Cardiac septum (tissue), 1 donor: ENCODE data around the gene OLFM2. TPM values are rescaled to one million over a fixed set of nuclear protein-coding genes. Genes with fewer than 3 reads are reported as not detected.
"Not testable (repeated sequence)": the region's sequence is repeated elsewhere in the genome, so short reads cannot be mapped to it uniquely, and the experiment has no call there.

Experiments used
- DNase-seq: peaks from one replicate; pipeline ENCODE4 v3.0.0-alpha.2; 2020; ENCODE audit warnings: low spot score
- intact Hi-C: fragments of 100-400 bp; cut with DNase I; formaldehyde crosslinking; loops from one replicate; pipeline ENCODE4 v1.14.0; 2022
- total RNA-seq: library from RNA; stranded (reverse); fragmentation: NEBNext Ultra II Directional; extraction: Animal tissue kit (Norgen Biotek cat#: 25700); gene quantifications from one replicate; pipeline ENCODE4 v1.2.1, GENCODE V29; 2021
- donor health status: DM: no; HTN: no; CAD: no.

OLFM2 gene
- total RNA-seq, 1 donor from 2014 or later, result 4.1 TPM

DNA sequence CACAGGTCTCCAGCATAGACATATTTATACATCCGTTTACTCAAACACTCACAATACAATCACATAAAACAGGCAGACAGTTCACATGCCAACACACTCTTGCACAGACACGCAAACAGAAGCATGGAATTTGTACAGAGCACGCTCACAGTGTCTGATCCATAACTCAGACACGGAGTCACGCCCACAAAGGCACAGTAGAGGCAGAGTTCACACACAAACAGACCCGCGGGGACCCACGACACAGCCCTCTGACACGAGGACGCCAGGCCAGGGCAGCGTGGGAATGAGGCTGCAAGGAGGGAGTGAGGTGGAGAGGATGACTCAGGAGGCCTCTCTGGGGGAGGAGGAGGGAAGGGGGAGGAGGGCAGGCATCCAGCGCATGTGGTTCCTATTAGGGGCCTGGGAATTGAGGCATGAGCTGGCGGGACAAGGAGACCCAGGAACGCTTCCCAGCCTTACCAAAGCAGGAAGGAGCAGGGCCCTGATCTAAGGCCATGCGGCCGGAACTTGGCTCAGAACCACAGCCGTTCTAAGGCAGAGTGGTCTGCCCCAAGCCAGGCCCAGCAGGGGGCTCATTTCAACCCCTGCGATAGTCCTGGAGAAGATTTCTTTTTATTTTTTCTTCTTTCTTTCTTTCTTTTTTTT is 9.1 kb upstream of the OLFM2 start:
- peak; percentile 89 for DNase-seq
- intact Hi-C loops, result loop anchor here (1.0 to 5.0 kb wide), 3 partner anchors 41 to 82 kb away; no protein-coding TSS in a partner anchor

DNA sequence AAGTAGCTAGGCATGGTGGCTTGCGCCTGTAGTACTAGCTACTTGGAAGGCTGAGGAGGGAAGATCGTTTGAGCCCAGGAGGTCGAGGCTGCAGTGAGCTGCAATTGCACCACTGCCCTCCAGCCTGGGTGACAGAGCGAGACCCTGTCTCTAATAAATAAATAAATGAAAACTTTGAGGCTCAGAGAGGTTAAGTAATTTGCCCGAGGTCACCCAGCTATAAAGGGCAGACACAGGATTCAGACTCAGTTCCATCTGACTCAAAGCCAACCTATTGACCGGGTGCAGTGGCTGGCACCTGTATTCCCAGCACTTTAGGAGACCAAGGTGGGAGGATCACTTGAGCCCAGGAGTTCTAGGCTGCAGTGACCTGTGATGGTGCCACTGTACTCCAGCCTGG is 7.4 kb upstream of the OLFM2 start:
- intact Hi-C loops, result loop anchor here (2.0 kb wide), 1 partner anchor 43 kb away; no protein-coding TSS in a partner anchor

DNA sequence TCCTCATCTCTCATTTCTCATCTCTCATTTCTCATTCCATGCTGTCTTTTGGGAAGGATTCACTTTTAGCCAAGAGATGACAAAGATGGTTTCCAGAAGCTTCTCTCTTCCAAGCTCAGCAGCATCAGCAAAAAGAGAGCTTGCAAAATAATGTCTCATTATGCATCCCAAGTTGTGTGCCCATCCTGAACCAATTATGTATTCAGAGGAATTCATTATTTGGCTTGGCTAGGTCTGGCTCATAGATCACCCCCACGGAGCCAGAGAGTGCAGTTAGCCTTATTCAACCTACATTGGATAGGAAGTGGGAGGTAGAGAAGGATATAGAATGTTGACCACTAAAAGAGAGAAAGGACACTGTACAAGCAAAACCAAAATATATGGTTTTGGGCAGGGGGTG is 5.4 kb upstream of the OLFM2 start:
- no peak for DNase-seq
- intact Hi-C loops, result no loop called here

More for the DNA sequence above, 7.4 kb upstream of the OLFM2 start:
- no peak for DNase-seq

DNA sequence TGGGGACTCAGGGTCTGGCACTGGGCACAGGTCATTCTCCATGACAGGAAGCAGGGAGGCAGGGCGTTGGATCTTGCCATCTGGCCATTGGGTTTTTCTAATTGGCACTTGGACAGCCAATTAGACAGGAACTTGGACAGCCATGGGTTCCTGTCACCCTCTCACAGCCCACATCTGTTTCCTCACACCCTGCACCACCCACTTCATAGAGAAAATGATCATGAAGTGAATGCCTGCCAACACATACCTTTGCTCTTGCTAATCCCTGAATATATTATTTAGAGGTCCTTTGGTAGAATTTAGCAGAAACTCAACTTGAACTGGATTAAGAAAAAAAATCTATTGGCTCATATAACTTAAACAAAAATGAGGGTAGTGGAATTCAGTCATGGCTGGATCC is 4.9 kb upstream of the OLFM2 start:
- no peak for DNase-seq
- intact Hi-C loops, result no loop called here

DNA sequence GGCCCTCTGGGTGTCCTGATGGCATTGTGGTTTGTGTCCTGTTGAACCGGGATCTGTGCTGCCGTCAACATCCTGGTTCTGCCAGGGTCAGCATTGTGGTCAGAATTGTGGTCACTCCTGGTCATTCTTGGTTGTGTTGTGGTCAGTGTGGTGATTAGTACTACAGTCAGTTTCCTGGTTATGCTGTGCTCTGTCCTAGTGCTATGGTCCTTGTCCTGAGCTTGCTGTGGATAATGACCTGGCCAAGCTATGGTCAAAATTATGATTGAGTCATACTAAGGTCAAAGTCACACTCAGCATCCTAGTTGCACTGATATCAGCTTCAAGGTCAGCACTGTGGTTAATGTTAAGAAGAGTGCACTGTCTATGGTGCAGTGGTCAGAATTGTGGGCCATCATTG is 4.5 kb upstream of the OLFM2 start:
- intact Hi-C loops, result no loop called here
- no peak for DNase-seq

DNA sequence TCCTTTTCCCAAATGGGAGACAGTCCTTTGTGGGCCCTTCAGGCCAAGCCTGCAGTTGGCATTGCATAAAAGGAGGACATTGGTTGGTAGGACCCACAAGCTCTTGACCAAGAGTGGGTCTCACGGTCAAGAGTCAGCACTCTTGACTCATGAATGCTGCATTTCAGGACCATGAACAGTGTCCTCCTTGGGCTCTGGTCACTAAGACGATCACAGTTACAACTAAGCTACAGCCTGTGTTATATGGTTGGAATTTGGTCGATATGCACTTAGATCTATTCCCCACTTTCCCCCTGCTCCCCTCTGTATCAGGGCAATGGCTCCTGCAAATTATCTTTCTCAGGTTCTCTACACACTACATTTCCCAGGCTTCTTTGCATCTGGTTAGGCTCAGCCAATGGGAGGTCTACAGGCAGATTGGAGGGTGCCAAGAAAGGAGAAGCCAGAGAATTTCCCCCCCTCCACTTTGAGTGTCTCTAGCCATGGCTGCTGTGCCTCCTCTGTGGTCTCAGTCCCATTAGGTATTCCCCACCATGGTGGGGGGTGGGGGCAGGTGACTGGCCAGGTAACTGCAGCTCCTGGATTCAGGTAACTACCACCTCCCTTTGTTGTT is 3.1 kb upstream of the OLFM2 start:
- no peak for DNase-seq
- intact Hi-C loops, result loop anchor here (10.0 kb wide), 2 partner anchors 175 to 445 kb away; partner anchors contain the start of genes EIF3G, P2RY11 and TYK2

DNA sequence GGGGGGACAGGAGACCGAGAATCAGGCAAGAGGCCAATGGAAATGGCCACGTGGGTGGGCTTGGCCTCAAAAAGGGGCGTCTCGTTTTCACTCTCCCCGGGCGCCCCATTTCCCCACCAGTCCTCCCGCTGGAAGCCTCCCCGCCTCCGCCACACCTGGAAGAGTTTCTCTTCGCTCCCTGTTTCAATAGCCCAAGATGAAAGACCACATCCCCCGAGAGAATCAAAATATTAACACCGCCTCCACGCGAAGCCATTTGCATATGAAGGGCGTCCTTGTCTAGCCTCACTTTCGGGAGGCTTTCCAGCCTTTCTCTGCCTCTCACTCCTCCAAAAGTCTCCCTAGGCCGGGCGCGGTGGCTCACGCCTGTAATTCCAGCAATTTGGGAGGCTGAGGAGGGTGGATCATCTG is 691 bp upstream of the OLFM2 start:
- no peak for DNase-seq
- intact Hi-C loops, result loop anchor here (10.0 kb wide), 2 partner anchors 178 to 448 kb away; partner anchors contain the start of genes EIF3G, P2RY11 and TYK2

DNA sequence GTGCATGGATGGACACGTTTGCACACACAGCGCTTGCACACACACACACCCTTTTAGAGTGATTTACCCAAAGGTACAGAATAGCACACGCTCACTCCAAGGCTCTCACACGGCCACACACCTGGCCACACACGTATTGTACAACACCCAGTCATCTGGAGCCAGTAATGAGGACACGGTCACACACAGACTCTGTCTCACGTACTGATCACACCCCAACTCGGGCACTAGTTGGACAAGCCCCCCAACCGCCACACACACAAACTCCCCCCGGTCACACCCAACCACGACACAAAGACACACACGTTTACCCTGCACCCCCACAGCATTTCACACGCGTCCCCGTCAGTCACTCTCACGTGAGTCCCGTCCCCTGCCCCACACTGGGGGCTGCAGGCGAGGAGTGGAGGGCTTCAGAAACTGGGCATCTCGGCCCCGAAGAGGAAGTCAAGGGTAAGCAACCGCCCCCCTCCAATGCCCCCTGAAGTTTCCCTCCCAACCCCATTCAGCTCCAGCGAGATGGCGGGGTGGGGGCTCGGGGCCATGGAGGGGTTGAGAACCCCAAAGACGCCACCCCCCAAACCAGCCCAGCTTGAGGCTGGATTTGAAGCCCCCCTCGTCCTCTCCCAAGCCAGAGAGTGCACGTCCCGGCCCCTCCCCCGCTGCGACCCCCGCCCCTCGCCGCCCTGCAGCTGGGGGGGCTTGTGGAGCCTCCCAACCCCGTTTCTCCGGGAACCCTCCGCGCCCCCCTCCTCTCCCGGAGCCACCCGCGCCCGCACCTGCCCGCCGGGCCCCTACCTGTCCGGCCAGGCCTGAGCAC is 599 bp downstream of the OLFM2 start:
- intact Hi-C loops, result loop anchor here (2.0 to 10.0 kb wide), 3 partner anchors 91 to 449 kb away; partner anchors contain the start of genes EIF3G, P2RY11 and TYK2
- no peak for DNase-seq

DNA sequence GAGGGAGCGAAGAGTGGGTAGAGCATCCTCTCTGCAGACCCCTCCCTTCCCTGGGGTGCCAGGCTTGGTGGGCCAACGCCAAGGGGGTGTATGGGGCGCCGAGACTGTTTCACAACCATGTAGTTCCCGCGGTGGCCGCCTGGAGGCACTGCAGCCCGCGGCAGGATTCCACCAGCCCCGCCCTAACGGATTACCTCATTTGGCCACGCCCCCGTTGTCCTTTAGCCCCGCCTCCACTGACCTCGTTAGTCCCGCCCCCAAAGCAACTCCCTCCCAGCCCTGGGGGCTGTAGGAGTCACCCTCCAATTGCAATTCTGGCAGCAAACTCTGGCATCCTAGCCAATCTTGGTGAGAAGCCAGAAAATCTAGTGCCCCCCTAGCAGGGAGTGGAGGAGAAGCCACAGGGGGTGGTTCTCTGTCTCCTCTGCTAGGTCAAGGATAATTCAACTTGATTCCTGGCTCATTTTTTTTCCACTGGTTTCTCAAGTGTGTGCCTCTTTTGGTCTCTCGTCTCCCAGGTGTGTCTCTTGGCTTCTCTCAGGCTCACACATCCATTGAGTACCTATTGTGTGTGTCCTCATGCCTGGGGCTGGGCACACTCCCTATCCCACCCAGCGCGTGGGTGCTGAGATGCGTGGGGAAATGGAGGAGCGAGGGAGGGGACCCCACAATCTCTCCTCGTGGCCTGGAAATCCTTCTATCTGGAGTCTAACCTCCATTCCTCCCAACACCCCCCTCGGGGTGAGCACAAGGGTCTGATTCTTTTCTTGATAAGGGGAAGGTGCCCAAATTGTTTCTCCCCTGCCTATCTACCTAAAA is 2.0 kb downstream of the OLFM2 start:
- DNase-seq, result no peak
- intact Hi-C loops, result loop anchor here (2.0 to 10.0 kb wide), 5 partner anchors 73 to 450 kb away; partner anchors contain the start of genes EIF3G, MRPL4, P2RY11 and TYK2

DNA sequence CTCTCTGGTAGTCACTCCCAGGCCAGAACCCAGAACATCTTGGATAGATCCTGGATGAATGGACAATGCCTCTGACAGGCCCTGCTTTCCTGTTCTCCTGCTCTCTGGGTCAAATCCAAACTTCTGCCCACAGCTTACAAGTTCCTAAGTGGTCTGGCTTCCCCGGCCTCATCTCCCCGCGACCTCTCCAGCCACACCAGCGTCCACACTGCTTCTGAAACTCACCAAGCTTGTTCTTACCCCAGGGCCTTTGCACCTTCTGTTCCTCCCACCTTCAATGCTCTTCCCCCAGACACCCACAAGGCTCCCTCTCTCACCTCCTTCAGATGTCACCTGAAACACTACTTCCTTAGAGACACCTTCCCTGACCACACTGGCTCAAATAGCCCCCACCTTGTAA is 3.5 kb downstream of the OLFM2 start:
- intact Hi-C loops, result loop anchor here (5.0 to 10.0 kb wide), 4 partner anchors 74 to 452 kb away; partner anchors contain the start of genes EIF3G, MRPL4, P2RY11 and TYK2

DNA sequence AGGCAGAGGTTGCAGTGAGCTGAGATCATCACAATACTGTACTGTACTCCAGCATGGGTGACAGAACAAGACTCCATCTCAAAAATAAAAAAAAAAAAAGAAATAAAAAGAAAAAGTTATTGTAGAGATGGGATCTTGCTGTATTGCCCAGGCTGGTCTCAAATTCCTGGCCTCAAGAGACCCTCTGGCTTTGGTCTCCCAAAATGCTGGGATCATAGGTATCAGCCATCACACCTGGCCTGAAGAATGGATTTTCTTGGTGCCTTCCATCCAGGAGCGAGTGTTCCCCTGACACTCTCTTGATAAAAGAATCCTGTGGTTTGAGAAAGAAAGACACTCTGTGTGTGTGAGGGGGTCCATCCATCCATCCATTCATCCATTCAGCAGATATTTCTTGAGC is 4.7 kb downstream of the OLFM2 start:
- intact Hi-C loops, result loop anchor here (5.0 to 10.0 kb wide), 4 partner anchors 76 to 453 kb away; partner anchors contain the start of genes EIF3G, MRPL4, P2RY11 and TYK2
- DNase-seq, result no peak

More for the DNA sequence above, 3.5 kb downstream of the OLFM2 start:
- DNase-seq, result no peak

DNA sequence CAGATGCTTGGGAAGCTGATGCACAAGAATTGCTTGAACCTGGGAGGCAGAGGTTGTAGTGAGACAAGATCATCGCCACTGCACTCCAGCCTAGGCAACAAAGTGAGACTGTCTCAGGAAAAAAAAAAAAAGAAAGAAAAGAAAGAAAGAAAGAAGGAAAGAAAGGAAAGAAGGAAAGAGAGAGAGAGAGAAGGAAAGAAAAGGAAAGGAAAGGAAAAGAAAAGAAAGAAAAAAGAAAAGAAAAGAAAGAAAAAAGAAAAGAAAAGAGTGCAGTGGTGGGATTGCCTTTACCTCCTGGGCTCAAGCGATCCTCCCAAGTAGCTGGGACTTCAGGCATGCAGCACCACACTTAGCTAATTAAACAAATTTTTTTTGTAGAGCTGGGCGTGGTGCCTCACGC is 12.9 kb downstream of the OLFM2 start:
- DNase-seq, result no peak
- intact Hi-C loops, result no loop called here

DNA sequence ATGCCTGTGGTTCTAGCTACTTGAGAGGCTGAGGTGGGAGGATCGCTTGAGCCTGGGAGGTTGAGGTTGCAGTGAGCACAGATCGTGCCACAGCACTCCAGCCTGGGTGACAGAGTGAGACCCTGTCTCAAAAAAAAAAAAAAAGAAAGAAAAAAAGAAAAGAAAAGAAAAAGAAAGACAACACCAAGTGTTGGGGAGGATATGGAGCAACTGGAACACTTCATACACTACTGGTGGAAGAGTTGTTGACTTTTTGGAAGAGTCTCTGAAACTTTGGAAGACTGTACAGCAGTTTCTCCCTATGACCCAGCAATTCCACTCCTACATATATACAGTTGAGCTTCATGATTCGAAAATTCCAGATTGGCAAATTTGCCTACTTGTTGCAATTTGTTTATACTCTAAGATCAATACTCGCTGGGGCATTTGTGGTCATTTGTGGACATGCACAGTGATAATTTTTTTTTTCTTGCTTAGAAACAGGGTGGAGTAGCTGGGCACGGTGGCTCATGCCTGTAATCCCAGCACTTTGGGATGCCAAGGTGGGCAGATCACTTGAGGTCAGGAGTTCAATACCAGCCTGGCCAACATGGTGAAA is 13.4 kb downstream of the OLFM2 start:
- DNase-seq, intact Hi-C loops: not testable (repeated sequence)

DNA sequence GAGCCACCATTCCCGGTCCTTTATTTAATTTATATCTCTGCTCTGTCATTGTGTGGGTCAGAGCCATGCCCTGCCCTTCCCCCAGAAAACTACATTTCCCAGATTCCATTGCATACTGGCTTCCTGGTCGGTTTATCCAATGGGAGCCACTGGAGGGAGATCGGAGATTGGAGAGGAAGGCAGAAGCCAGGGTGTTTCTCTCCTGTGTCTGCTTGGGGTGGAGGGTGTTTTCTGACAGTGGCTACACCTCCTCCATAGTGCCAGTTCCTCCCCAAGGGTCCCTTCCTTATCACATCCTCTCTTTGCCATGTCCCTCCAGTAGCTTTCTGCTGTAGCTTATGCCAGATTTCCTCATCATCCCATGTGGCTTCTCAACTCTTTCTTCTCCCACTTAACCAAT is 19.0 kb downstream of the OLFM2 start:
- intact Hi-C loops, result no loop called here

DNA sequence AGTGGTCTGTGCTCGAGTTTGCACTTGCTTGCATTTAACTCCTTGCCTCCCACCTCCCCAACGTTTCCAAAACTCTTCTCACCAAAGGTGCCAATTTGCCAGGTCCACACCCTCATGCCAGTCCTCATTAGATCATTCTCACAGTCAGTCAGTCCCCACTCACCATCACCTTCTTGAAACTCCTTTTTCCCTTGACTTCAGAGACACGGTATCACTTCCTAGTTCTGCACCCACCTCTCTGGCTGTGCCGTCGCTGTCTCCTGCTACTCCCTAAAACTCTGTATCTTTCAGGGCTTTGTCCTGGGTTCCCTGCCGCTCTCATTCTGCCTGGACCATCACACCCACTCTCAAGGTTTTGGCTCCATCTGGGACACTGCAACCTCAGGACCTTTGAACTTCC is 19.6 kb downstream of the OLFM2 start:
- DNase-seq, result no peak
- intact Hi-C loops, result no loop called here

More for the DNA sequence above, 19.0 kb downstream of the OLFM2 start:
- no peak for DNase-seq

DNA sequence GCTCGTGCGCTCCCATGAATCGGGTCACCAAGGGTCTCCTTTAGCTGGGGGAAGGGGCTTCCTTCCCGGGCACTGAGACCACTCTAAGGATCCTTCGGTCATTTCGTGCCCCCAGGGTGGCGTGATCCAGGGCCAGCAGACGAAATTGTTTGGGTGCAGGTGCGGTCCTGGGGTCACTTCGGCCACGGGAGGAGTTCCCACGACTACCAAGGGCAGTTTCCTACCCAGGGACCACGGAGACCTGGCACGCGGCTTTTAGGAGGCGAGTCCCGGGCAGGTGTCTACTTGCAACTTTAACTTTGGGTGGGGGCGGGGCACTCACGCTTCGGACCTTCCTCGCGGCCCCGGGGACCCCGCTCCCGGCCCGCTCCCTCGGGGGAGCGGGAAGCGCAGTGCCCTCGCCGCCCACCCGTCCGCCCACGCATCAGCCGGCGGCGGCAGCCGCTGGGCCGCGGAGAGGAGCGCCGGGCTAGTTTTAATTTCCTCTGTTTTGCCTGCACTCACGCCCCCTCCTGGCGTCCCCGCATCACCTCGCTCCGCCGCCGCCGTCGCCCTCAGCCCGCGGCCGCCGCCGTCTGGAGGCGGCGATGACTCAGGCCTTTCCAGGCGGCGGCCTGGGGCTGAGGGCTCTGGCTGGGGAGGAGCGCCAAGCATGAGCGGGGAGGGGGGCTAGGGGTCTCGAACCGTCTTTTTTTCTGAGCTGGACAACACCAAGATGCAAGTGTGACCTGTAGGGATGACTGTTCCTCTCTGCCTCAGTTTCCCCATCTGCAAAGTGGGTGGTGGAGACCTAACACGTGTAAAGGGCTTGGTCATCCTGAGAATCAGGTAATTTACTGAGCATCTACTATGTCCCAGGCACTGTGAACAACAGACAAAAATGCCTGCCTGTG is 21.8 kb downstream of the OLFM2 start:
- no peak for DNase-seq
- intact Hi-C loops, result no loop called here

DNA sequence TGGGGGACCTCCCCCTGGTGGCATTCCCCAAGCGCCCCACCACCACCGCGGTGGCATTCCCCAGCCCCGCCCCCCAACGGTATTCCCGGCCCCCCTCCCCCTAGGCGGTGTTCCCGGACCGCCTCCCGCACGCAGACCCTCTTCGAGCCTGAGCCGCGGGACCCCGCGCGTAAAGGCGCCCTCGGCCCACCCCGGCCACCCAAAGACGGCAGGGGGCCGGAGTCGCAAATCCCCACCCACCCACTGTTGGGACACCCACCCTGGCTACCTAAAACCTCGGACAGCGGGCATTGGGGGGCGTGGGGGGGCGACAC is 22.4 kb downstream of the OLFM2 start:
- no peak for DNase-seq
- intact Hi-C loops, result no loop called here
